AG04450 (cell line): ENCODE results near the gene C1QTNF5. TPM values are rescaled to one million over a fixed set of nuclear protein-coding genes. Genes with fewer than 3 reads are reported as not detected.
A peak's percentile ranks its signal among the peaks of the same experiment; 100 is the strongest.

Experiments used
- CTCF ChIA-PET: fragments of 300-600, 350-600 bp; formaldehyde crosslinking; extraction: SDS; loops from one replicate; lab custom pipeline; 2022; ENCODE audit warnings: antibody characterized with exemption, inconsistent platforms; lab: Charles Lee
- POLR2A ChIA-PET: fragments of 350-600 bp; formaldehyde crosslinking; extraction: SDS; loops from one replicate; lab custom pipeline; 2021; ENCODE audit warnings: antibody characterized with exemption, inconsistent platforms; lab: Yijun Ruan, JAX
- DNase-seq: peaks from one replicate; pipeline ENCODE4 v3.0.0-alpha.2; 2011; ENCODE audit warnings: low read depth, low spot score
- H3K27ac ChIP-seq: one replicate; pipeline ENCODE4 v1.5.1; 2012; ENCODE audit warnings: low read depth, low read length, control low read depth
- H3K27me3 ChIP-seq: one replicate; pipeline ENCODE4 v1.6.0; 2012; ENCODE audit warnings: low read length; ENCODE audit not compliant: control insufficient read depth, insufficient read depth
- H3K4me3 ChIP-seq: 2 replicates; pipeline ENCODE4 v1.5.1; 2011; ENCODE audit warnings: mild to moderate bottlenecking, low read depth, low read length, control low read depth
- H3K9me3 ChIP-seq: 2 replicates; pipeline ENCODE4 v1.5.1; 2012; ENCODE audit warnings: low read length; ENCODE audit not compliant: control insufficient read depth, insufficient read depth
- polyA plus RNA-seq: library from polyadenylated mRNA; depleted of rRNA; stranded (reverse); fragments of >200 nt; gene quantifications from 2 replicates; pipeline ENCODE4 v1.2.3, GENCODE V29; 2011
- TF ChIP-seq, protein P1 (sequence below): IDR thresholded peaks from 2 replicates; pipeline ENCODE4 v1.5.1; 2011; ENCODE audit warnings: low read depth, low read length, control low read depth, inconsistent platforms

C1QTNF5 gene
- polyA plus RNA-seq, 1 experiment = 8.3 TPM

DNA sequence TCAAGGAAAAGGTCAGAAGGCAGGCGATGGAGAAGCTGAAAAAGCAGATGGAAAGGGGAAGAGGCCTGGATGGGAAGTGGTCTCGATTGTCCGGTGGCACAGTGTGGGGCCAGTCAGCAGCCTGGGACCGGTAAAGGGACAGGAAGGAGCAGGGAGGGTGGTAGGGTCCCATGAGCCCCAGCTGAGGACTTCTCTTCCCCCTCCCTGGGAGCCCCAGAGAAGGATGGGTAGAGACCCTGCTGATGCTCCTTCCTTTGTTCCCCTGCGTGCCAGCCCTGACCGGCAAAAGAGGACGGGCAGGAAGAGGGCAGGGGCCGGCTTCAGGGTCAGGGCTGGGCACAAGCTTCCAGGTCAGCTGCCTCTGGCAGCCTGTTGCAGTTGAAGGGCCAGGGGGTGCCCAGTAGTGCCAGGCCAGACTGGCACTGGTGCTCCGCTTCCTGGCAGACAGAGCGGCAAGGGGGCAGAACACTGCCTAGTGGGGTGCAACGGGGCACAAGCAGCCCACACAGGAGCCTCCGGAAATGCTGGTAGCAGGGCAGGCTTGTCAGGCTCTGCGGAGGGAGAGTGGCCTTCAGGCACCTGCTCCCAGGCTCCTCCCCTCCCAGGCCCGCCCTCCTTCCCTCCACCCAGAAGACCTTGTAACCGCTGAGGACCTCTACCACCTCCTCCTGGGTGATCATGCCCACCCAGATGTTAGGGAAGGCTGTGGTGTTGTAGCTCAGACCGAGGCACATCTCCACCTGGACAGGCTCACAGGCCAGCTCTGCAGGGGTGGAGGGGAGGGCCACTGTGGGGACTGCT, 739 bp upstream of the C1QTNF5 start:
- Histone ChIP-seq H3K27ac (no peak overlapping the region), H3K27me3 (peaks cover 24% of the 10 kb centered on the region), H3K4me3 (peak overlapping the region; percentile 64; the same call in 1 of the 2 replicates), H3K9me3 (no peaks in the 10 kb centered on the region)
- POLR2A ChIA-PET = interaction anchor here (1.1 kb wide), 1 partner anchor 19 kb away, joined by 4 read pairs; no protein-coding TSS in a partner anchor
- DNase-seq = no peak
- TF ChIP-seq, protein P1, sequence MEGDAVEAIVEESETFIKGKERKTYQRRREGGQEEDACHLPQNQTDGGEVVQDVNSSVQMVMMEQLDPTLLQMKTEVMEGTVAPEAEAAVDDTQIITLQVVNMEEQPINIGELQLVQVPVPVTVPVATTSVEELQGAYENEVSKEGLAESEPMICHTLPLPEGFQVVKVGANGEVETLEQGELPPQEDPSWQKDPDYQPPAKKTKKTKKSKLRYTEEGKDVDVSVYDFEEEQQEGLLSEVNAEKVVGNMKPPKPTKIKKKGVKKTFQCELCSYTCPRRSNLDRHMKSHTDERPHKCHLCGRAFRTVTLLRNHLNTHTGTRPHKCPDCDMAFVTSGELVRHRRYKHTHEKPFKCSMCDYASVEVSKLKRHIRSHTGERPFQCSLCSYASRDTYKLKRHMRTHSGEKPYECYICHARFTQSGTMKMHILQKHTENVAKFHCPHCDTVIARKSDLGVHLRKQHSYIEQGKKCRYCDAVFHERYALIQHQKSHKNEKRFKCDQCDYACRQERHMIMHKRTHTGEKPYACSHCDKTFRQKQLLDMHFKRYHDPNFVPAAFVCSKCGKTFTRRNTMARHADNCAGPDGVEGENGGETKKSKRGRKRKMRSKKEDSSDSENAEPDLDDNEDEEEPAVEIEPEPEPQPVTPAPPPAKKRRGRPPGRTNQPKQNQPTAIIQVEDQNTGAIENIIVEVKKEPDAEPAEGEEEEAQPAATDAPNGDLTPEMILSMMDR = no peak
- CTCF ChIA-PET = interaction anchor here (0.6 to 6.4 kb wide), 14 partner anchors 11 to 310 kb away, joined by 3 to 161 read pairs (median 13); partner anchors contain the start of genes DPAGT1, MCAM and USP2

DNA sequence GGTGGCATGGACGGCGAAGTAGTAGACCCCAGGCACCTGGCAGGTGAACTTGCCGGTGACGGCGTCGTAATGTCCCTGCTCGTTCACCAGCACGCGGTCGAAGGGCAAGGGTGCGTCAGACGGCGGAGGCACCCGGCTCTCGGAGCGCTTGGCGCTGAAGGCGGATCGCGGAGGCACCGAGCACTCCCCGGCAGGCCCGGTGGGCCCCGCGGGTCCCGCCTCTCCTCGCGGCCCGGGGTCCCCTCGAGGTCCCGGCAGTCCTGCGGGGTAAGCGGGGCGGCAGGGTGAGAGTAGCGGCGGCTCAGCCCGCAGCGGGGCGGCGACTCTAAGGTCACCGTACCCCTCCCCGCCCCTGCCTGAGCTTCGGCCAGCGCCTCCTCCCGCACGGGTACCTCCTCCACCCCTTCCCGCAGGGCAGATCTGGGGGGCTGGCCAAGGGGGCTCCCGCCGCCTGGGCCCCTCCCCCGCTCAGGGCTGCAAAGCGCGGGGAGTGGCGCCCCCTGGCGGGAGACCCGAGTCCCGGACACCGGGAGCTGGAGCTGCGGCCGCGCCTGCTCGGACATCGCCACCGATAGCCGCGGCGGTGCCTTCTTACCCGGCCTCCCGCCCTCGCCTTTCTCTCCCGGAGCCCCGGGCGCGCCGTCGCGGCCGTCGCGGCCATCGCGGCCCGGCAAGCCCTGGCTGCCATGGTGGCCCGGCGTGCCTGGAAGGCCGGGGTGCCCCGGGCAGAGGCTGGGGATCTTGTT, 921 bp downstream of the C1QTNF5 start:
- CTCF ChIA-PET = interaction anchor here (0.6 to 6.4 kb wide), 37 partner anchors 8 to 650 kb away, joined by 3 to 161 read pairs (median 5); partner anchors contain the start of genes CBL, DPAGT1, MCAM and THY1
- TF ChIP-seq, protein P1 = peak; percentile 83
- Histone ChIP-seq H3K4me3 (peak overlapping the region; percentile 64), H3K9me3 (no peaks in the 10 kb centered on the region; the same call in 1 of the 2 replicates), H3K27ac (peak overlapping the region; percentile 39), H3K27me3 (peaks cover 15% of the 10 kb centered on the region)
- POLR2A ChIA-PET = interaction anchor here (0.6 to 2.8 kb wide), 3 partner anchors 36 to 135 kb away, joined by 3 to 12 read pairs (median 4); partner anchors contain the start of gene THY1
- DNase-seq = no peak

DNA sequence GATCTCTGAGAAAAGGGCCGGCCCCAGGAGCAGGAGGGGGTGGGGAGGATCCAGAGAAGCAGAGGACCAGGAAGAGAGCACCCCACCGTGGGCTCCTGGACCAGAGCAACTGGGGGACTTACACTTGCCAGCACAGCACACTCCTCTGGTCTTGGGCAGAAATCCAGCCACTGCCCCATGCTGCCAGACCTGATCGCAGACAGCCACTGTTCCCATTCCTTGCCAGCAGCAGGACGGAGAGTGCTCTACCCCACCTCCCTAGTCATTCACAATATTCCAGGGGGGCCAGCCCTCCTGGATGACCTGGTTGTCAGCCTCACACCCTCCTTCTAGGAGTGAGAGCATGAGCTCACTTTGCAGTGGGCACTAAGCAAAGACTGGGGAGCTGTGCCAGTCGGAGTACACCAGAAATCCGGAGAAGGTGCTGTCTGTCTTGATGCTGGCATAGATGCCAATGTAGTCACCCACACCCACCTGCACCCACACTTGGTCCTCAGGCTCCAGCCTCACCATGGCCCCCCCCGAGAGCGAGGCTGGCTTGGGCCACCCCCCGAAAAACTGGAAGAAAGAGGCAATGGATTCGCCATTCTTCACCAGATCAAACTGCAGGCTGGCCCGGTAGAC, 1.6 kb downstream of the C1QTNF5 start:
- Histone ChIP-seq H3K4me3 (peak overlapping the region; percentile 64), H3K27me3 (peaks cover 12% of the 10 kb centered on the region), H3K9me3 (no peaks in the 10 kb centered on the region; the same call in 1 of the 2 replicates), H3K27ac (peak overlapping the region; percentile 57)
- CTCF ChIA-PET = interaction anchor here (0.6 to 6.4 kb wide), 57 partner anchors 8 to 650 kb away, joined by 3 to 161 read pairs (median 5); partner anchors contain the start of genes CBL, DPAGT1, HINFP and MCAM
- TF ChIP-seq, protein P1 = no peak
- POLR2A ChIA-PET = interaction anchor here (0.7 to 2.8 kb wide), 10 partner anchors 20 to 244 kb away, joined by 3 to 32 read pairs (median 12); partner anchors contain the start of genes C2CD2L, CBL, DPAGT1 and MCAM
- no peak for DNase-seq

DNA sequence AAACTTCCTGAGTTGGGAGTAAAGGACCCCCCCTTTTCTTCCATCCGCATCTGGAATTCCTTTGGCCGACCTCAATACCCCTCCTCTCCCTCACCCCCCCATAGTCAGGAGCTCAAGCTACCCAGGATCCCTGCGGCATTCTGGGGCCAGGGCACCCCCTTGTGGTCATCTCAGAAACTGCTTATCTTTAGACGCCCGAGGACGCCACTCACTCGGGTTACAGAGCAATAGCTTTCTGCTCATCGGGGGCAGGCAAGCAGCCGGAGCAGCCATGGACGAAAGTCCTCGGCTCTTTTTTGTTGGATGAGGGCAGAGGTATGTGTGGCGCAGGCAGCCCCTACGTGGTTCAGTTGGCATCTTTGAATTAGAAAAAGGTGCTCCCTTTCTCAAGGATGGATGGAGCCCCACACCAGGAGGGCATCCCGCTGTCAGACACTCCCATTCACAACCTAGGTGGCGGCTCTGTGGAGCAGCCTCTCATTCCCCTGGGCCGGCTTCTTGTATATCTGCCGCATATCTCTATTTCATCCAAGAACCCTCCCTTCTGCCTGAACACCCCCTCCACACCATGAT, 2.3 kb downstream of the C1QTNF5 start:
- POLR2A ChIA-PET = interaction anchor here (0.6 to 2.8 kb wide), 23 partner anchors 10 to 427 kb away, joined by 3 to 34 read pairs (median 8); partner anchors contain the start of genes C2CD2L, CBL, DPAGT1 and MCAM
- TF ChIP-seq, protein P1 = peak; percentile 90
- Histone ChIP-seq H3K27ac (peak overlapping the region; percentile 88), H3K27me3 (peaks cover 7% of the 10 kb centered on the region), H3K4me3 (peak overlapping the region; percentile 64), H3K9me3 (no peaks in the 10 kb centered on the region; the same call in 1 of the 2 replicates)
- DNase-seq = no peak
- CTCF ChIA-PET = interaction anchor here (0.6 to 6.4 kb wide), 54 partner anchors 9 to 391 kb away, joined by 3 to 161 read pairs (median 5); partner anchors contain the start of genes C2CD2L, CBL, DPAGT1 and HINFP
